Neural progenitor cell (in vitro differentiated cells): ENCODE results near the gene COX19. TPM values are rescaled to one million over a fixed set of nuclear protein-coding genes. Genes with fewer than 3 reads are reported as not detected.

Source experiments
- DNase-seq: peaks from one replicate; pipeline ENCODE4 v3.0.0-alpha.2; 2016; ENCODE audit warnings: low spot score
- H2AFZ ChIP-seq: fragments of 200-600 bp; sonication (generic); replicated peaks from 2 replicates; pipeline ENCODE4 v1.6.1; 2016; ENCODE audit warnings: antibody characterized with exemption
- H3F3A ChIP-seq: fragments of 200-600 bp; sonication (generic); 2 replicates; pipeline ENCODE4 v1.6.1; 2016; ENCODE audit warnings: antibody characterized with exemption, low read depth
- H3K27ac ChIP-seq: fragments of 200-600 bp; sonication (generic); 2 replicates; pipeline ENCODE4 v1.5.1; 2016; ENCODE audit warnings: mild to moderate bottlenecking
- H3K27me3 ChIP-seq: fragments of 200-600 bp; sonication (generic); 2 replicates; pipeline ENCODE4 v1.6.1; 2016; ENCODE audit warnings: mild to moderate bottlenecking, moderate library complexity
- H3K36me3 ChIP-seq: fragments of 200-600 bp; sonication (generic); 2 replicates; pipeline ENCODE4 v1.5.1; 2016
- H3K4me1 ChIP-seq: fragments of 200-600 bp; sonication (generic); 2 replicates; pipeline ENCODE4 v1.6.1; 2016; ENCODE audit warnings: mixed run types
- H3K4me2 ChIP-seq: fragments of 200-600 bp; sonication (generic); 2 replicates; pipeline ENCODE4 v1.6.1; 2016
- H3K4me3 ChIP-seq: fragments of 200-600 bp; sonication (generic); 2 replicates; pipeline ENCODE4 v1.5.1; 2016
- H3K79me2 ChIP-seq: fragments of 200-600 bp; sonication (generic); 2 replicates; pipeline ENCODE4 v1.6.1; 2016; ENCODE audit warnings: low read depth
- H3K9ac ChIP-seq: fragments of 200-600 bp; sonication (generic); 2 replicates; pipeline ENCODE4 v1.6.1; 2016
- H3K9me3 ChIP-seq: fragments of 200-600 bp; sonication (generic); 2 replicates; pipeline ENCODE4 v1.5.1; 2016; ENCODE audit warnings: low read depth
- H4K20me1 ChIP-seq: fragments of 200-600 bp; sonication (generic); 2 replicates; pipeline ENCODE4 v1.6.1; 2016; ENCODE audit warnings: low read depth
- H3K27ac Mint-ChIP-seq: 3 replicates; pipeline ENCODE4 v1.8.0; 2021; ENCODE audit warnings: mixed read lengths
- H3K27me3 Mint-ChIP-seq: 2 replicates; pipeline ENCODE4 v1.8.0; 2022; ENCODE audit warnings: low read depth, mild to moderate bottlenecking, inconsistent platforms, moderate library complexity, mixed read lengths; ENCODE audit not compliant: insufficient read depth
- H3K36me3 Mint-ChIP-seq: 3 replicates; pipeline ENCODE4 v1.8.0; 2021; ENCODE audit warnings: mixed read lengths
- H3K4me1 Mint-ChIP-seq: 3 replicates; pipeline ENCODE4 v1.8.0; 2021; ENCODE audit warnings: mixed read lengths
- H3K4me3 Mint-ChIP-seq: 3 replicates; pipeline ENCODE4 v1.8.0; 2021; ENCODE audit warnings: mild to moderate bottlenecking, moderate library complexity, mixed read lengths
- H3K9me3 Mint-ChIP-seq: 3 replicates; pipeline ENCODE4 v1.8.0; 2020; ENCODE audit warnings: mixed read lengths
- EZH2 ChIP-seq: fragments of 200-600 bp; sonication (generic); IDR thresholded peaks from 2 replicates; pipeline ENCODE4 v1.6.1; 2017; ENCODE audit warnings: antibody characterized with exemption, mild to moderate bottlenecking, moderate library complexity
- EZH2phosphoT487 ChIP-seq: fragments of 200-600 bp; sonication (generic); IDR thresholded peaks from 2 replicates; pipeline ENCODE4 v1.6.1; 2017; ENCODE audit warnings: antibody characterized with exemption
- total RNA-seq: library from RNA; depleted of rRNA; stranded (reverse); fragments of >200 nt; gene quantifications from 2 replicates; pipeline ENCODE4 v1.2.3, GENCODE V29; 2015; ENCODE audit warnings: low replicate concordance
- TF ChIP-seq, protein P1 (sequence below): fragments of 200-600 bp; sonication (generic); IDR thresholded peaks from 2 replicates; pipeline ENCODE4 v1.5.1; 2017; ENCODE audit warnings: antibody characterized with exemption, mild to moderate bottlenecking

COX19 gene
- total RNA-seq, 1 donor from 2014 or later: 15.1 TPM

GRCh38 chr7:985915-986741, 10.8 kb upstream of the COX19 start:
- H3K4me2 ChIP-seq: no peak overlapping the region
- no peaks in the 10 kb centered on the region for H3K4me1 Mint-ChIP-seq
- peaks cover 3% of the 10 kb centered on the region for H3K27me3 Mint-ChIP-seq
- no peak overlapping the region for H3K9ac ChIP-seq
- H3K27ac ChIP-seq: no peak overlapping the region
- H3K4me1 ChIP-seq: peaks cover 10% of the 10 kb centered on the region
- TF ChIP-seq, protein P1, sequence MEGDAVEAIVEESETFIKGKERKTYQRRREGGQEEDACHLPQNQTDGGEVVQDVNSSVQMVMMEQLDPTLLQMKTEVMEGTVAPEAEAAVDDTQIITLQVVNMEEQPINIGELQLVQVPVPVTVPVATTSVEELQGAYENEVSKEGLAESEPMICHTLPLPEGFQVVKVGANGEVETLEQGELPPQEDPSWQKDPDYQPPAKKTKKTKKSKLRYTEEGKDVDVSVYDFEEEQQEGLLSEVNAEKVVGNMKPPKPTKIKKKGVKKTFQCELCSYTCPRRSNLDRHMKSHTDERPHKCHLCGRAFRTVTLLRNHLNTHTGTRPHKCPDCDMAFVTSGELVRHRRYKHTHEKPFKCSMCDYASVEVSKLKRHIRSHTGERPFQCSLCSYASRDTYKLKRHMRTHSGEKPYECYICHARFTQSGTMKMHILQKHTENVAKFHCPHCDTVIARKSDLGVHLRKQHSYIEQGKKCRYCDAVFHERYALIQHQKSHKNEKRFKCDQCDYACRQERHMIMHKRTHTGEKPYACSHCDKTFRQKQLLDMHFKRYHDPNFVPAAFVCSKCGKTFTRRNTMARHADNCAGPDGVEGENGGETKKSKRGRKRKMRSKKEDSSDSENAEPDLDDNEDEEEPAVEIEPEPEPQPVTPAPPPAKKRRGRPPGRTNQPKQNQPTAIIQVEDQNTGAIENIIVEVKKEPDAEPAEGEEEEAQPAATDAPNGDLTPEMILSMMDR: no peak
- no peak for TF ChIP-seq EZH2phosphoT487
- TF ChIP-seq EZH2: no peak
- H2AFZ ChIP-seq: no peak overlapping the region
- no peaks in the 10 kb centered on the region for H3K36me3 Mint-ChIP-seq
- H4K20me1 ChIP-seq: no peaks in the 10 kb centered on the region
- no peak for DNase-seq
- no peaks in the 10 kb centered on the region for H3K27me3 ChIP-seq
- no peaks in the 10 kb centered on the region for H3K9me3 ChIP-seq
- no peaks in the 10 kb centered on the region for H3K36me3 ChIP-seq
- no peak overlapping the region for H3K4me3 Mint-ChIP-seq
- no peaks in the 10 kb centered on the region for H3K9me3 Mint-ChIP-seq
- peak overlapping the region; percentile 98 for H3K27ac Mint-ChIP-seq
- no peak overlapping the region for H3K4me3 ChIP-seq
- H3K79me2 ChIP-seq: no peaks in the 10 kb centered on the region
- H3F3A ChIP-seq: no peaks in the 10 kb centered on the region

DNA sequence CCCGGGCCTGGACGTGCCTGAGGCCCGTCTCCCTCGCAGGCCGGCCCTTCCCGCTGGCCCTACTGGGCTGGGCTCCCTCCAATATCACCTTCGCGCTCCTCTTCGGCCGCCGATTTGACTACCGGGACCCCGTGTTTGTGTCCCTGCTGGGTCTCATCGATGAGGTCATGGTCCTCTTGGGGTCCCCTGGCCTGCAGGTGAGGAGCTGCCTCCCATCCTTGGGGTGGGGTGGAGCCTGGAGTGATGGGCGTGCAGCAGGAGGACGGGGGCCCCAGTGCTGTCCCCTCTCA, 9.7 kb upstream of the COX19 start:
- H3K27me3 Mint-ChIP-seq: peaks cover 3% of the 10 kb centered on the region
- no peak overlapping the region for H3K27ac Mint-ChIP-seq
- no peak overlapping the region for H3K9ac ChIP-seq
- no peaks in the 10 kb centered on the region for H3F3A ChIP-seq
- peaks cover 3% of the 10 kb centered on the region for H3K4me1 Mint-ChIP-seq
- no peak overlapping the region for H3K4me3 Mint-ChIP-seq
- no peak overlapping the region for H3K27ac ChIP-seq
- H3K4me3 ChIP-seq: no peak overlapping the region
- TF ChIP-seq EZH2phosphoT487 (no peak), EZH2 (no peak)
- TF ChIP-seq, protein P1: no peak
- no peak overlapping the region for H2AFZ ChIP-seq
- H3K9me3 Mint-ChIP-seq: no peaks in the 10 kb centered on the region
- H3K4me1 ChIP-seq: peaks cover 14% of the 10 kb centered on the region
- H4K20me1 ChIP-seq: no peaks in the 10 kb centered on the region
- H3K36me3 Mint-ChIP-seq: no peaks in the 10 kb centered on the region
- no peaks in the 10 kb centered on the region for H3K79me2 ChIP-seq
- H3K4me2 ChIP-seq: no peak overlapping the region
- no peak for DNase-seq
- no peaks in the 10 kb centered on the region for H3K9me3 ChIP-seq
- no peaks in the 10 kb centered on the region for H3K27me3 ChIP-seq
- H3K36me3 ChIP-seq: no peaks in the 10 kb centered on the region

DNA sequence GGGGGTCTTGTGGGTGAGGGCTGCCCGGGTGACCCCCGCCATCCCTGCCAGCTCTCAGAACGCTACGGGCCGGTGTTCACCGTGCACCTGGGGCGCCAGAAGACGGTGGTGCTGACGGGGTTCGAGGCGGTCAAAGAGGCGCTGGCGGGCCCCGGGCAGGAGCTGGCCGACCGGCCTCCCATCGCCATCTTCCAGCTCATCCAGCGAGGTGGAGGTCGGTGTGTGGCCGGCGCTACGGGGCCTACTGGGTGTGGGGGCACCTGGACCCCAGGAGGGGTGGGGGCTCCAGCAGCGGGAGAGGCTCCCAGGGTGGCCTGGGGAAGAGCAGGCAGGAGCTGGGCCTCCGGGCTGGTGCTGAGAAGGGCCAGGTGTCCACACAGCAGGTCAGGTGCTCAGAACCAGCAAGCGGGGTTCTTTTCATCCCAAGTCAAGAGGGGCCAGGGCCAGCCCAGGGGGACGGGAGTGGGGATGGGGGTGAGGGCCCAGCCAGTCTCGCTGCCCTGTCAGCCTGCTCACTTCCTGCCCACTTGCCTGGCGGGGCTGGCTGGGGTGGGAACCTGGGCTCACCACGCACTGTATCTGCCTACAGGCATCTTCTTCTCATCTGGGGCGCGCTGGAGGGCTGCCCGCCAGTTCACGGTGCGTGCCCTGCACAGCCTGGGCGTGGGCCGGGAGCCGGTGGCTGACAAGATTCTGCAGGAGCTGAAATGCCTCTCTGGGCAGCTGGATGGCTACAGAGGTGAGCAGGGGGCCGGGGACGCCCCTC, 9.2 kb upstream of the COX19 start:
- Histone ChIP-seq H3K27ac (no peak overlapping the region), H3K4me3 (no peak overlapping the region), H3F3A (no peaks in the 10 kb centered on the region), H3K4me1 (peaks cover 17% of the 10 kb centered on the region), H4K20me1 (no peaks in the 10 kb centered on the region), H3K36me3 (no peaks in the 10 kb centered on the region), H3K27me3 (no peaks in the 10 kb centered on the region), H3K9ac (no peak overlapping the region), H3K4me2 (no peak overlapping the region), H3K79me2 (no peaks in the 10 kb centered on the region), H2AFZ (no peak overlapping the region), H3K9me3 (no peaks in the 10 kb centered on the region)
- no peaks in the 10 kb centered on the region for H3K9me3 Mint-ChIP-seq
- H3K27me3 Mint-ChIP-seq: peaks cover 3% of the 10 kb centered on the region
- H3K27ac Mint-ChIP-seq: no peak overlapping the region
- no peaks in the 10 kb centered on the region for H3K36me3 Mint-ChIP-seq
- TF ChIP-seq EZH2: no peak
- H3K4me1 Mint-ChIP-seq: peaks cover 3% of the 10 kb centered on the region
- no peak overlapping the region for H3K4me3 Mint-ChIP-seq
- DNase-seq: no peak

DNA sequence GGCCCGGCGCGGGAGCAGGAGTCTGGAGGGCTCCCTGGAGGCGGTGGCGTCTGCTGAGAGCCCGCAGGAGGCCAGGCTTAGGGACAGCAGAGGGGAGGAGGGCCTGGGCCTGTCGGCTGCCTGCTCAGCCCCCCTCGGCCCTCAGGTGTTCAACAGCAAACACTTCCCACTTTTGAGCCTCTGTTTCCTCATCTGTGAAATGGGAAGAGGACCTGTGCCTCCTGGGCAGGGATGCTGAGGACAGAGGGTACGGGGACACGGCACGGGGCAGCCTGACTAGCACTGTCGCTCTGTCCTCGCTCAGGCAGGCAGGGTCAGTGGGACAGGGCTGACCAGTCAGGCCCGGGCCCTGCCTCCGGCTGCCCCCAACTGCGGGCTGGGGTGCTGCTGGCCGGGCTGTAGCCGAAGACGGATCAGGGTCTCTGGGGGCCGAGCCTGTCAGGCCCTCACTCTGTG, 8.3 kb upstream of the COX19 start:
- Histone ChIP-seq H3F3A (no peaks in the 10 kb centered on the region), H3K36me3 (no peaks in the 10 kb centered on the region), H3K79me2 (no peaks in the 10 kb centered on the region), H3K4me1 (peaks cover 14% of the 10 kb centered on the region), H3K4me2 (no peak overlapping the region), H3K27me3 (no peaks in the 10 kb centered on the region), H3K9me3 (no peaks in the 10 kb centered on the region), H4K20me1 (no peaks in the 10 kb centered on the region), H3K9ac (no peak overlapping the region), H3K27ac (no peak overlapping the region), H3K4me3 (no peak overlapping the region), H2AFZ (no peak overlapping the region)
- DNase-seq: no peak
- Mint-ChIP-seq H3K4me1 (peaks cover 6% of the 10 kb centered on the region), H3K27me3 (peaks cover 4% of the 10 kb centered on the region), H3K27ac (no peak overlapping the region), H3K4me3 (no peak overlapping the region), H3K9me3 (no peaks in the 10 kb centered on the region), H3K36me3 (no peaks in the 10 kb centered on the region)
- TF ChIP-seq, protein P1: no peak
- no peak for TF ChIP-seq EZH2phosphoT487
- no peak for TF ChIP-seq EZH2
